PC-9 (cell line): ENCODE results near the gene NTSR2. TPM values are rescaled to one million over a fixed set of nuclear protein-coding genes. Genes with fewer than 3 reads are reported as not detected.

Experiments
- BruUV-seq: library from RNA; stranded (reverse); fragments of 400-500 nt; replicated peaks from 2 replicates; lab custom pipeline; 2021; lab: Mats Ljungman, UMichigan
- CTCF ChIA-PET: fragments of 300-600 bp; sonication (Branson Sonifier 250); formaldehyde crosslinking; loops from one replicate; lab custom pipeline; 2022; ENCODE audit warnings: antibody characterized with exemption; lab: Charles Lee
- POLR2A ChIA-PET: fragments of 300-600 bp; sonication (Branson Sonifier 250); formaldehyde crosslinking; loops from one replicate; lab custom pipeline; 2022; ENCODE audit warnings: antibody characterized with exemption; ENCODE audit not compliant: unreplicated experiment; lab: Charles Lee
- DNase-seq, 2 experiments: peaks; one replicate each; pipeline versions ENCODE4 v3.0.0 to v3.0.0-alpha.2; 2015 to 2022; ENCODE audit warnings: mixed read lengths in 1 of 2
- H2AFZ ChIP-seq: fragments of 200-600 bp; sonication (generic); 2 replicates; pipeline ENCODE4 v1.8.1; 2017; ENCODE audit warnings: antibody characterized with exemption
- H3F3A ChIP-seq: fragments of 200-600 bp; sonication (generic); 2 replicates; pipeline ENCODE4 v1.8.1; 2017; ENCODE audit warnings: antibody characterized with exemption, mild to moderate bottlenecking, low read depth; ENCODE audit not compliant: insufficient read depth
- H3K27ac ChIP-seq: fragments of 200-600 bp; sonication (generic); 2 replicates; pipeline ENCODE4 v1.6.1; 2016; ENCODE audit warnings: mixed run types
- H3K27me3 ChIP-seq: fragments of 200-600 bp; sonication (generic); 2 replicates; pipeline ENCODE4 v1.6.1; 2016; ENCODE audit warnings: low read depth, mixed run types; ENCODE audit not compliant: insufficient read depth
- H3K36me3 ChIP-seq: fragments of 200-600 bp; sonication (generic); 2 replicates; pipeline ENCODE4 v1.6.1; 2016; ENCODE audit warnings: low read depth, mixed run types
- H3K4me1 ChIP-seq: fragments of 200-600 bp; sonication (generic); replicated peaks from 2 replicates; pipeline ENCODE4 v1.6.1; 2016; ENCODE audit warnings: mixed run types; ENCODE audit not compliant: insufficient read depth
- H3K4me2 ChIP-seq: fragments of 200-600 bp; sonication (generic); 2 replicates; pipeline ENCODE4 v1.6.1; 2017; ENCODE audit warnings: mixed run types
- H3K4me3 ChIP-seq: fragments of 200-600 bp; sonication (generic); 2 replicates; pipeline ENCODE4 v1.6.1; 2016; ENCODE audit warnings: mixed run types
- H3K79me2 ChIP-seq: fragments of 200-600 bp; sonication (generic); 2 replicates; pipeline ENCODE4 v1.6.1; 2017; ENCODE audit warnings: low read depth, mixed run types
- H3K9me2 ChIP-seq: fragments of 200-600 bp; sonication (generic); 2 replicates; pipeline ENCODE4 v1.8.1; 2017; ENCODE audit warnings: mild to moderate bottlenecking; ENCODE audit not compliant: insufficient read depth
- H3K9me3 ChIP-seq: fragments of 200-600 bp; sonication (generic); 2 replicates; pipeline ENCODE4 v1.8.1; 2016; ENCODE audit warnings: low read depth; ENCODE audit not compliant: insufficient read depth
- H4K20me1 ChIP-seq: fragments of 200-600 bp; sonication (generic); 2 replicates; pipeline ENCODE4 v1.8.1; 2017; ENCODE audit not compliant: insufficient read depth
- EZH2 ChIP-seq: fragments of 200-600 bp; sonication (generic); IDR thresholded peaks from 2 replicates; pipeline ENCODE4 v1.8.0; 2017; ENCODE audit warnings: antibody characterized with exemption, low read depth
- intact Hi-C: fragments of 100-400 bp; cut with micrococcal nuclease; formaldehyde crosslinking; loops from one replicate; pipeline ENCODE4 v1.10.0; 2022; ENCODE audit not compliant: unreplicated experiment
- total RNA-seq: library from RNA; stranded (reverse); gene quantifications from 2 replicates; pipeline ENCODE4 v1.2.3, GENCODE V29; 2021
- TF ChIP-seq, protein P1 (sequence below): fragments of 200-600 bp; sonication (generic); conservative IDR thresholded peaks from 2 replicates; pipeline ENCODE4 v1.6.1; 2017; ENCODE audit warnings: mixed run types, antibody characterized with exemption, mild to moderate bottlenecking, moderate library complexity

The NTSR2 gene
- total RNA-seq, 1 experiment from 2014 or later, result not detected

DNA sequence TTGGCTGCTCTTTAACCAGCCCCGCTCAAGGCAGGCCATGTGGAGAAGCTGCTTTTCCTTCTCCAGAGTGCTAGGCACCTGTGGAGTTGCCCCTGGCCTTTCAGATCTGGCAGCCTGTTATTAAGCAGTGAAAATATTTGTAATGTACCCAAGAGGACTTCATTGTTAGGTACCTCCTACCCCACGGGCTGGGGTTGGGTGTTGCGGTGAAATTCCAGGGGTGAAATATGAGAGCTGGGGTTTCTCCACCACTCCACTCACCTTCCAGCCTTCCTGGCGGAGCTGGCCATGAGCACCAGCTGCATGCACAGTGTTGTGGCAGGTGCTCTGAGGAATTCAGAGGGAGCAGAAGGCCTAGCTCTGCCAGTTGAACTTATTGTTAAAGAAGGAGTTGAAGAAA is 39.1 kb downstream of the NTSR2 start:
- no peak overlapping the region for H2AFZ ChIP-seq
- intact Hi-C loops, result no loop called here

DNA sequence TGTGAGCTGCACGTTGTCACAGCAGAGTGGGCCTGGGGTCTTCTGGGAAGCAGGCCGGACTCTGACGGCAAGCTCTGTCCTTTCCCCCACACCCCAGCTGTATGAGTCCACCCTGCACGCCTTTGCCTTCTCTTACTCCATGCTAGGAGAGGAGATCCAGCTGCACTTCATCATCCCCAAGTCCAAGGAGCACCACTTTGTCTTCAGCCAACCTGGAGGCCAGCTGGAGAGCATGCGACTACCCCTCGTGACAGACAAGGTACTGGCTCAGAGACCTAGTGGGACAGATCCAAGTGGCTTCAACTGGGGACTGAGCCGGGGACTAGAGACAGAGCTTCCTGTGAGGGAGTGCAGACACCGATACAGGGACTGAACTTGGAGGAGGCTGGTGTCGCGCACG is 40.1 kb downstream of the NTSR2 start:
- H3K4me2 ChIP-seq, result no peak overlapping the region
- H3K36me3 ChIP-seq, result no peaks in the 10 kb centered on the region
- H3K4me1 ChIP-seq, result no peaks in the 10 kb centered on the region
- no peak for TF ChIP-seq EZH2
- TF ChIP-seq, protein P1, sequence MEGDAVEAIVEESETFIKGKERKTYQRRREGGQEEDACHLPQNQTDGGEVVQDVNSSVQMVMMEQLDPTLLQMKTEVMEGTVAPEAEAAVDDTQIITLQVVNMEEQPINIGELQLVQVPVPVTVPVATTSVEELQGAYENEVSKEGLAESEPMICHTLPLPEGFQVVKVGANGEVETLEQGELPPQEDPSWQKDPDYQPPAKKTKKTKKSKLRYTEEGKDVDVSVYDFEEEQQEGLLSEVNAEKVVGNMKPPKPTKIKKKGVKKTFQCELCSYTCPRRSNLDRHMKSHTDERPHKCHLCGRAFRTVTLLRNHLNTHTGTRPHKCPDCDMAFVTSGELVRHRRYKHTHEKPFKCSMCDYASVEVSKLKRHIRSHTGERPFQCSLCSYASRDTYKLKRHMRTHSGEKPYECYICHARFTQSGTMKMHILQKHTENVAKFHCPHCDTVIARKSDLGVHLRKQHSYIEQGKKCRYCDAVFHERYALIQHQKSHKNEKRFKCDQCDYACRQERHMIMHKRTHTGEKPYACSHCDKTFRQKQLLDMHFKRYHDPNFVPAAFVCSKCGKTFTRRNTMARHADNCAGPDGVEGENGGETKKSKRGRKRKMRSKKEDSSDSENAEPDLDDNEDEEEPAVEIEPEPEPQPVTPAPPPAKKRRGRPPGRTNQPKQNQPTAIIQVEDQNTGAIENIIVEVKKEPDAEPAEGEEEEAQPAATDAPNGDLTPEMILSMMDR, result no peak
- H3K9me2 ChIP-seq, result no peaks in the 10 kb centered on the region
- H3K27me3 ChIP-seq, result peaks cover 22% of the 10 kb centered on the region; the same call in 1 of the 2 replicates
- intact Hi-C loops, result no loop called here
- no TSS peak for BruUV-seq
- no peak for DNase-seq
- H3K9me3 ChIP-seq, result peaks cover 9% of the 10 kb centered on the region; the same call in 1 of the 2 replicates
- H3K27ac ChIP-seq, result no peak overlapping the region
- no peaks in the 10 kb centered on the region for H3F3A ChIP-seq
- ChIA-PET CTCF (no interaction called here), POLR2A (interaction anchor here (0.5 kb wide), 1 partner anchor 213 kb away, joined by 3 read pairs; no protein-coding TSS in a partner anchor)
- no peak overlapping the region for H2AFZ ChIP-seq
- no peaks in the 10 kb centered on the region for H3K79me2 ChIP-seq
- no peak overlapping the region for H3K4me3 ChIP-seq
- H4K20me1 ChIP-seq, result no peaks in the 10 kb centered on the region

More for the DNA sequence above, 39.1 kb downstream of the NTSR2 start:
- no TSS peak for BruUV-seq
- H3K4me1 ChIP-seq, result no peaks in the 10 kb centered on the region
- CTCF ChIA-PET, result no interaction called here
- POLR2A ChIA-PET, result no interaction called here
- H3K9me2 ChIP-seq, result no peaks in the 10 kb centered on the region
- H3K79me2 ChIP-seq, result no peaks in the 10 kb centered on the region
- peaks cover 32% of the 10 kb centered on the region for H3K27me3 ChIP-seq
- no peak overlapping the region for H3K4me3 ChIP-seq
- no peaks in the 10 kb centered on the region for H3F3A ChIP-seq
- H3K9me3 ChIP-seq, result peaks cover 9% of the 10 kb centered on the region; the same call in 1 of the 2 replicates
- no peak overlapping the region for H3K4me2 ChIP-seq
- no peaks in the 10 kb centered on the region for H4K20me1 ChIP-seq
- DNase-seq, result peak; percentile 10 to 55
- no peak for TF ChIP-seq EZH2
- TF ChIP-seq, protein P1, result no peak
- H3K27ac ChIP-seq, result no peak overlapping the region
- no peaks in the 10 kb centered on the region for H3K36me3 ChIP-seq

DNA sequence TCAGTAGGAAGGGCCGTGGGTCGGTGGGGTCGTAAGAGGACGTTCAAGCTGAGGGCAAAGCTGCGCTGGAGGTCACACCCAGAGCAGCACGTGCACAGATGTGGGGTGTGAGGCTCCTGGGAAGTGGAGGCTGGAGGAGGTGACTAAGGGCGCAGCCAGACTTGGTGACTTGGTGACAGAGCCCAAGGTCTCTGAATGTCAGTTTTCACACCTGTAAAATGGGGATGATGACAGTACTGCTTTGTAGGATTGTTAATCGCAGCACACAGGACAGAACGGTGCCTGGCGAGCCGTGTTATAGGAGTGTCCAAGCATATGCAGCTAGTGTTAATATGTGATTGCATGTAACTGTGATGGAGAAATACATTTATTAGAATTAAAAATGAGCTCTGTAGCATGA is 40.8 kb downstream of the NTSR2 start:
- no TSS peak for BruUV-seq
- Histone ChIP-seq H3K27me3 (peaks cover 17% of the 10 kb centered on the region; the same call in 1 of the 2 replicates), H3K4me3 (no peak overlapping the region), H3K9me2 (no peaks in the 10 kb centered on the region), H4K20me1 (no peaks in the 10 kb centered on the region), H3K4me2 (no peak overlapping the region), H3K79me2 (no peaks in the 10 kb centered on the region), H3K9me3 (peaks cover 9% of the 10 kb centered on the region; the same call in 1 of the 2 replicates), H3F3A (no peaks in the 10 kb centered on the region), H2AFZ (no peak overlapping the region), H3K4me1 (no peaks in the 10 kb centered on the region), H3K36me3 (no peaks in the 10 kb centered on the region), H3K27ac (no peak overlapping the region)
- POLR2A ChIA-PET, result no interaction called here
- intact Hi-C loops, result no loop called here
- no peak for DNase-seq
- TF ChIP-seq, protein P1, result no peak
- no peak for TF ChIP-seq EZH2
- CTCF ChIA-PET, result no interaction called here
